Effector memory CD4-positive, alpha-beta T cell (primary cell): ENCODE measurements around the gene FNDC1.

Source experiments
- DNase-seq, 3 donors: peaks; one replicate each; pipeline ENCODE4 v3.0.0-alpha.2; 2020
- H3K27ac ChIP-seq: 2 replicates; pipeline ENCODE4 v1.7.0; 2013; ENCODE audit warnings: mild to moderate bottlenecking, low read length, moderate library complexity; ENCODE audit not compliant: insufficient read depth, poor library complexity, severe bottlenecking
- H3K27me3 ChIP-seq: replicated peaks from 2 replicates; pipeline ENCODE4 v1.7.0; 2013; ENCODE audit warnings: mild to moderate bottlenecking, low read length; ENCODE audit not compliant: insufficient read depth, control insufficient read depth, poor library complexity, severe bottlenecking
- H3K36me3 ChIP-seq: 2 replicates; pipeline ENCODE4 v1.7.0; 2013; ENCODE audit warnings: mild to moderate bottlenecking, low read length, moderate library complexity; ENCODE audit not compliant: control insufficient read depth, insufficient read depth
- H3K4me1 ChIP-seq: 2 replicates; pipeline ENCODE4 v1.7.0; 2013; ENCODE audit warnings: low read length, mild to moderate bottlenecking; ENCODE audit not compliant: control insufficient read depth, insufficient read depth, poor library complexity, severe bottlenecking
- H3K4me3 ChIP-seq: 2 replicates; pipeline ENCODE4 v1.7.0; 2013; ENCODE audit warnings: low read length, low read depth, mild to moderate bottlenecking; ENCODE audit not compliant: insufficient read depth, poor library complexity, severe bottlenecking
- H3K9me3 ChIP-seq: 2 replicates; pipeline ENCODE4 v1.7.0; 2013; ENCODE audit warnings: mild to moderate bottlenecking, low read length, moderate library complexity; ENCODE audit not compliant: control insufficient read depth

Gene FNDC1

DNA sequence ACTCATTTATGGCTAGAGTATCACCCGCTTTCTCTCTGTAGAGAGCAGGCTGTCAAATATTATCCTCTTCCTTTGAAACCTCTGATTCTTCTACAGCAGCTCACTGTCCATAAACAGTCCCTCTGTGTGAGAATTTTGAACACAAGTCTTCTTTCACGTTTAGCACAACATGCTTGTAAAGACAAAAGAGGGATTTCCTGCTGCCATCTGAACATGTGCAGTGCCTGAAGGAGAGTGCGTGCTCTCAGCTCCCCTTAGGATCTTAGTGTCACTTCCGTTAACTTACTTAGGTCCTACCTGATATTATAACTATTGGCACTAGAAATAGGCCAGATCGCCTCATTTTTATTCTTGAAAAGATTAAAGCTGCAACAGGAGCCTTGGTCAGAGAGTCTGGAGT lies 50.9 kb downstream of the FNDC1 start:
- Histone ChIP-seq H3K36me3 (no peaks in the 10 kb centered on the region), H3K27me3 (peaks cover 6% of the 10 kb centered on the region), H3K4me1 (no peaks in the 10 kb centered on the region), H3K4me3 (no peak overlapping the region), H3K9me3 (no peaks in the 10 kb centered on the region), H3K27ac (no peak overlapping the region)
- DNase-seq: no peak

DNA sequence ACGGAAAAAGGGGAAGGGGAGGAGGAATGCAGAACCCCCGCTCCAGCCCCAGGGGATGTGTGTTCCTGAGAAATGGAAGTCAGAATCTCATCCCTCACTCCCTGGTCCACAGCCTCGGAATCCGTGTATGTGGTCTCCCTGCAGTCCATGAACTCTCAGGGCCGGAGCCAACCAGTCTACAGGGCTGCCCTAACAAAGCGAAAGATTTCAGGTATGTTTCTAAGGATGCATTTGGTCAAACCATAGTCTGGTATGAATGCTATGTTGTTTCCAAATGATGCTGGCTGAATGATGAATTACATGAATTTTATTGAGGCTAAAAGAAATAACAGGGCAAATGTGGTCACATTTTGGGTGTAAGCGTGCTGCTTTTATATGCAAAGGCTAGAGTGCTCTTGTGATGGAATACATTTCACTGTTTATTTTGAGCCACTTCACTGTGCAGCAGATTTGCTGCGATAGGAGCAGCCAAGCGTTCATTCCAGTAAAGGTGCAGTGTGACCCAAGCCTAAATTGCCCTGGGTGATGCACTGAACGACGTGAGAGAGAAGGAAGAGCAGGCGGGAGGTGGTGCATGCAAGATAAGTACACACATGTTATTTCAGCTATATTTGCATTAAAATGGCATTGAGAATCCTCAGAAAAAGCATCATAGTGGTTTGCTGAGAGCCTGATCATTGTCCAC lies 52.4 kb downstream of the FNDC1 start:
- Histone ChIP-seq H3K36me3 (no peaks in the 10 kb centered on the region), H3K4me3 (no peak overlapping the region), H3K9me3 (no peaks in the 10 kb centered on the region), H3K27ac (no peak overlapping the region), H3K27me3 (peaks cover 6% of the 10 kb centered on the region), H3K4me1 (no peaks in the 10 kb centered on the region)
- DNase-seq: no peak

DNA sequence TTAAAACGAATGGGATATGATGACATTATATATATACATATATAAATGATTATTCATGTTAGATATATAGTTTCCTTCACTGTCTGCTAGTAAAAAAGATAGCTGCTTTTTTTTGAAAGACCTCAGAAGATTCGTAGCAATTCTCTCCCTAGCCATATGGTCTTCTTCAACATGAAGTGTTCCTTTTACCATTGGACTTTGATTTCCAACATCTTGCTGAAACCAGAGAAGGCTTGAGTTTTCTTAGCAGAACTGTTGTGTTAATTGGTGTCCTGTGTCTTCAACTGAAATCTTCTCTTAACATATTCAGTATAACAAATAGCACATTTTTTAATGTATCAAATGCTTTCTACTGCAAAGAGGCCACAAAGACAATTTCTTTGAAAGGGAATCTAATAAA lies 55.3 kb downstream of the FNDC1 start:
- H3K4me1 ChIP-seq: no peaks in the 10 kb centered on the region
- no peaks in the 10 kb centered on the region for H3K36me3 ChIP-seq
- no peak for DNase-seq
- H3K4me3 ChIP-seq: no peak overlapping the region
- H3K9me3 ChIP-seq: no peaks in the 10 kb centered on the region
- H3K27ac ChIP-seq: no peak overlapping the region
- H3K27me3 ChIP-seq: peaks cover 6% of the 10 kb centered on the region

DNA sequence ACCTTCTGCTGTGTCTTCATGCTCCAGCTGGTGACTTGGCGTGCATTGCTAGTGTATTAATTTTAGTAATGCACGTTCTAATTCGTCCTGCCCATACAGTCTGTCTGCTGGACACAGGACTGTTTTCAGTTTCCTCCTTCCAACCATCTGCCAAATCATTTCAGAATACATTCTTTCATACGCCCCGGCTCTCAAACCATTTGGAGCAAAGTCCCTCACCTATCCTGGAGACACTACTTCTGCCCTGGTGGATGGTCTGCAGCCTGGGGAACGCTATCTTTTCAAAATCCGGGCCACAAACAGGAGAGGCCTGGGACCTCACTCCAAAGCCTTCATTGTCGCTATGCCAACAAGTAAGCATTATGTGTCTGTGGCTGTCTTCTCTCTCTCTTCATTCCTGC lies 60.5 kb downstream of the FNDC1 start:
- peaks cover 11% of the 10 kb centered on the region for H3K27me3 ChIP-seq
- H3K9me3 ChIP-seq: no peaks in the 10 kb centered on the region
- H3K36me3 ChIP-seq: no peaks in the 10 kb centered on the region
- no peaks in the 10 kb centered on the region for H3K4me1 ChIP-seq
- H3K4me3 ChIP-seq: no peak overlapping the region
- no peak overlapping the region for H3K27ac ChIP-seq
- DNase-seq: no peak

DNA sequence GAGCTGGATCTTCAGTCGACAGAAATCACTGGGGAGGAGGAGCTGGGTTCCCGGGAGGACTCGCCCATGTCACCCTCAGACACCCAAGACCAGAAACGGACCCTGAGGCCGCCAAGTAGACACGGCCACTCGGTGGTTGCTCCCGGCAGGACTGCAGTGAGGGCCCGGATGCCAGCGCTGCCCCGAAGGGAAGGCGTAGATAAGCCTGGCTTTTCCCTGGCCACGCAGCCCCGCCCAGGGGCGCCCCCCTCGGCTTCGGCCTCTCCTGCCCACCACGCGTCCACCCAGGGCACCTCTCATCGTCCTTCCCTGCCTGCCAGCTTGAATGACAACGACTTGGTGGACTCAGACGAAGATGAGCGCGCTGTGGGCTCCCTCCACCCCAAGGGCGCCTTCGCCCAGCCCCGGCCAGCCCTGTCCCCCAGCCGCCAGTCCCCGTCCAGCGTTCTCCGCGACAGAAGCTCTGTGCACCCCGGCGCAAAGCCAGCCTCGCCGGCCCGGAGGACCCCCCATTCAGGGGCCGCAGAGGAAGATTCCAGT lies 63.0 kb downstream of the FNDC1 start:
- Histone ChIP-seq H3K4me3 (no peak overlapping the region), H3K27ac (no peak overlapping the region), H3K4me1 (no peaks in the 10 kb centered on the region), H3K9me3 (no peaks in the 10 kb centered on the region), H3K27me3 (peaks cover 11% of the 10 kb centered on the region), H3K36me3 (no peaks in the 10 kb centered on the region)
- DNase-seq: no peak

DNA sequence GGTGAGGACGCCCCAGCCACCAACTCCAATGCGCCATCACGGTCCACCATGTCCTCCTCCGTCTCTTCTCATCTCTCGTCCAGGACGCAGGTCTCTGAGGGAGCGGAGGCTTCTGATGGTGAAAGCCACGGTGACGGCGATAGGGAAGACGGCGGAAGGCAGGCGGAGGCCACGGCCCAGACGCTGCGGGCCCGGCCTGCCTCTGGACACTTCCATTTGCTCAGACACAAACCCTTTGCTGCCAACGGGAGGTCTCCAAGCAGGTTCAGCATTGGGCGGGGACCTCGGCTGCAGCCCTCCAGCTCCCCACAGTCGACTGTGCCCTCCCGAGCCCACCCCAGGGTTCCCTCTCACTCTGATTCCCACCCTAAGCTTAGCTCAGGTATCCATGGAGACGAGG lies 63.6 kb downstream of the FNDC1 start:
- no peak overlapping the region for H3K4me3 ChIP-seq
- peaks cover 11% of the 10 kb centered on the region for H3K27me3 ChIP-seq
- DNase-seq: no peak

DNA sequence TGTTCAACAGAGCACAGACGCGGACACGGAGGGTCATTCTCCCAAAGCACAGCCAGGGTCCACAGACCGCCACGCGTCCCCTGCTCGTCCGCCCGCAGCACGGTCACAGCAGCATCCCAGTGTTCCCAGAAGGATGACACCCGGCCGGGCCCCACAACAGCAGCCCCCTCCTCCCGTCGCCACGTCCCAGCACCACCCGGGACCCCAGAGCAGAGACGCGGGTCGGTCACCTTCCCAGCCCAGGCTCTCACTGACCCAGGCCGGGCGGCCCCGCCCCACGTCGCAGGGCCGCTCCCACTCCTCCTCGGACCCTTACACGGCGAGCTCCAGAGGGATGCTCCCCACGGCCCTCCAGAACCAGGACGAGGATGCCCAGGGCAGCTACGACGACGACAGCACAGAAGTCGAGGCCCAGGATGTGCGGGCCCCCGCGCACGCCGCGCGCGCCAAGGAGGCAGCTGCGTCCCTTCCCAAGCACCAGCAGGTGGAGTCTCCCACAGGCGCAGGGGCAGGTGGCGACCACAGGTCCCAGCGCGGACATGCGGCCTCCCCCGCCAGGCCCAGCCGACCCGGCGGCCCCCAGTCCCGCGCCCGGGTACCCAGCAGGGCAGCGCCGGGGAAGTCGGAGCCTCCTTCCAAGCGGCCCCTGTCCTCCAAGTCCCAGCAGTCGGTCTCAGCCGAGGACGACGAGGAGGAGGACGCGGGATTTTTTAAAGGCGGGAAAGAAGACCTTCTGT lies 64.3 kb downstream of the FNDC1 start:
- Histone ChIP-seq H3K27me3 (peaks cover 11% of the 10 kb centered on the region), H3K4me3 (no peak overlapping the region), H3K27ac (no peak overlapping the region)

More for the DNA sequence above, 63.6 kb downstream of the FNDC1 start:
- no peaks in the 10 kb centered on the region for H3K36me3 ChIP-seq
- H3K4me1 ChIP-seq: no peaks in the 10 kb centered on the region
- no peaks in the 10 kb centered on the region for H3K9me3 ChIP-seq
- H3K27ac ChIP-seq: no peak overlapping the region

DNA sequence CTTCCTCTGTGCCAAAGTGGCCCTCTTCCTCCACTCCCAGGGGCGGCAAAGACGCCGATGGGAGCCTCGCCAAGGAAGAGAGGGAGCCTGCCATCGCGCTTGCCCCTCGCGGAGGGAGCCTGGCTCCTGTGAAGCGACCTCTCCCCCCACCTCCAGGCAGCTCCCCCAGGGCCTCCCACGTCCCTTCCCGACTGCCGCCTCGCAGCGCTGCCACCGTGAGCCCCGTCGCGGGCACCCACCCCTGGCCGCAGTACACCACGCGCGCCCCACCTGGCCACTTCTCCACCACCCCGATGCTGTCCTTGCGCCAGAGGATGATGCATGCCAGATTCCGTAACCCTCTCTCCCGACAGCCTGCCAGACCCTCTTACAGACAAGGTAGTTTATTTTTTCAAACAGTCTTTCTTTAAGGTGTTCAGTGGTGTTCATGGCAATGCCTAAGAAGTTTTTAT lies 64.9 kb downstream of the FNDC1 start:
- Histone ChIP-seq H3K4me3 (no peak overlapping the region), H3K27ac (no peak overlapping the region), H3K27me3 (peaks cover 11% of the 10 kb centered on the region), H3K36me3 (no peaks in the 10 kb centered on the region), H3K9me3 (no peaks in the 10 kb centered on the region), H3K4me1 (no peaks in the 10 kb centered on the region)
- DNase-seq: no peak

More for the DNA sequence above, 64.3 kb downstream of the FNDC1 start:
- Histone ChIP-seq H3K36me3 (no peaks in the 10 kb centered on the region), H3K9me3 (no peaks in the 10 kb centered on the region), H3K4me1 (no peaks in the 10 kb centered on the region)
- no peak for DNase-seq

DNA sequence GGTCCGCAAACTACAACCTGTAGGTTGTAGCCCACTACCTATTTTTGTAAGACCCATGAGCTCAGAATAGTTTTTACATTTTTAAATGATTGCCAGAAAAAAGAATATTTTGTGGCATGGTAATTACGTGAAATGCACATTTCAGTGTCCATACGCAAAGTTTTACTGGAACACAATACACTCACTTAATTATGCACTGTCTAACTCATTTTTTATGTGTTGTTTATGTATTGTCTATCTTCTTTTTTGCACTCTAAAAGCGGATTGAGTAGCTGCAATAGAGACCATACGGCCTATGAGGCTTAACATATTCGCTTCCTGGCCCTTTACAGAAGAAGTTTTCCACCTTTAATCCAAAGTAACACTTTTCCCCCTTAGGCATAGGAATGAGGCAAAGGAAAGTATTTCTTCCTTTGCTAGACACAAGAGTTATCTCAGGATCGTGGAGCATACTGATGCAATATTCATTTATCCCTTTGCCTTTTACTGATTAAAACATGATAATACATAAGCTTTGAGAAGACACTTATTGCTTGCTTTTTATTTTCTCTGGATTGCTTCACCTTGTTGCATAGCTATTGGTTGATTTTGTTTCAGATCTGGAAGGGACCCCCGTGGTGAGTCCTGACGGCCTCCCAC lies 69.8 kb downstream of the FNDC1 start:
- no peak overlapping the region for H3K4me3 ChIP-seq
- no peaks in the 10 kb centered on the region for H3K4me1 ChIP-seq
- no peaks in the 10 kb centered on the region for H3K36me3 ChIP-seq
- H3K9me3 ChIP-seq: no peaks in the 10 kb centered on the region
- DNase-seq: no peak
- H3K27me3 ChIP-seq: peaks cover 8% of the 10 kb centered on the region
- H3K27ac ChIP-seq: no peak overlapping the region

DNA sequence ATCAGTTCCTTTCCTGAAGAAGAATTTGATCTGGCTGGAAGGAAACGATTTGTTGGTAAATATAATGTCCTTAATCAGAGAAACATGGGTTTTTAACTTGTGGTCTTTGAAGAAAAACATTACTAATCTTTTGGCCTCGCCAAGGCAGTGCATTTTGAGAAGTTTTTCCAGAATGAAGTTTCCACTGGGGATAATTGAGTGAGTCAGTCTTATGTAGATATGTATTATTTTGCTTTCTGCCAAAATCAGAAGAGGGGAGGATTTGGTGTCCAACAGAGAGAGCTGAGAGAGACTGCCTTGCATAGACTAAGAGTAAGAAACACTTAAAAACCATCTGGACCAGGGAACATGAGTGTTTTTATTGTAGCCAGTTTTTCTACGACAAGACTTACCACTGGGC lies 79.9 kb downstream of the FNDC1 start:
- Histone ChIP-seq H3K4me3 (no peak overlapping the region), H3K36me3 (no peaks in the 10 kb centered on the region), H3K9me3 (no peaks in the 10 kb centered on the region), H3K27ac (no peak overlapping the region), H3K27me3 (no peaks in the 10 kb centered on the region), H3K4me1 (no peaks in the 10 kb centered on the region)
- no peak for DNase-seq
